Gastrocnemius medialis (tissue), 4 donors: ENCODE measurements around the gene ZYG11B.

Experiments used
- POLR2A ChIP-seq, 2 donors: fragments of 450-650 bp; IDR thresholded peaks; one replicate each; pipeline ENCODE4 v1.6.1; 2017; ENCODE audit warnings: antibody characterized with exemption in 2 of 2, mild to moderate bottlenecking in 2 of 2, moderate library complexity in 2 of 2
- TF ChIP-seq, protein P1 (sequence below), 5 experiments: fragments of 450-650 bp in 3 of 5; fragments of 200-600 bp in 2 of 5; sonication (generic) in 2 of 5; IDR thresholded peaks in 4 of 5; conservative IDR thresholded peaks in 1 of 5; 1 replicate in 4 of 5; 2 replicates in 1 of 5; pipeline ENCODE4 v1.5.1; 2016 to 2019; ENCODE audit warnings: antibody characterized with exemption in 5 of 5, mild to moderate bottlenecking in 3 of 5, moderate library complexity in 3 of 5

DNA sequence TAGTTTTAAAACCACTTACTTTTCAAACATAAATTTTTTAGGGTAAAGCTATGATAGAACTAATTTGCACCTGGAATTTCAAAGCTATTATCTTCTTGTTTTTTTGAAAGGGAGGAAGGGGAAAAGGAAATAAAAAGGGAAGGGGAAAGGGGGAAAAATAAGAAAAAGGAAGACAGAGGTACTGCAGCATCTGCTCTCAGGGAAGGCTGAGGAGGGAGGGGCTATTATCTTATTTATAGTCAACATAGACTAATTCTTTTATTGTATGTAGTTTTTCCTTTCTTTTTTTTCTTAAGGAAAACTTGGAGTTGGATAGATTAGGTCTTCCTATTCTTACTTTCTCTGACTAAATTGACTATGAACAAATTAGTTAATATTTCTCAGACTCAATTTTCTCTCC is 74.8 kb downstream of the ZYG11B start:
- TF ChIP-seq, protein P1, sequence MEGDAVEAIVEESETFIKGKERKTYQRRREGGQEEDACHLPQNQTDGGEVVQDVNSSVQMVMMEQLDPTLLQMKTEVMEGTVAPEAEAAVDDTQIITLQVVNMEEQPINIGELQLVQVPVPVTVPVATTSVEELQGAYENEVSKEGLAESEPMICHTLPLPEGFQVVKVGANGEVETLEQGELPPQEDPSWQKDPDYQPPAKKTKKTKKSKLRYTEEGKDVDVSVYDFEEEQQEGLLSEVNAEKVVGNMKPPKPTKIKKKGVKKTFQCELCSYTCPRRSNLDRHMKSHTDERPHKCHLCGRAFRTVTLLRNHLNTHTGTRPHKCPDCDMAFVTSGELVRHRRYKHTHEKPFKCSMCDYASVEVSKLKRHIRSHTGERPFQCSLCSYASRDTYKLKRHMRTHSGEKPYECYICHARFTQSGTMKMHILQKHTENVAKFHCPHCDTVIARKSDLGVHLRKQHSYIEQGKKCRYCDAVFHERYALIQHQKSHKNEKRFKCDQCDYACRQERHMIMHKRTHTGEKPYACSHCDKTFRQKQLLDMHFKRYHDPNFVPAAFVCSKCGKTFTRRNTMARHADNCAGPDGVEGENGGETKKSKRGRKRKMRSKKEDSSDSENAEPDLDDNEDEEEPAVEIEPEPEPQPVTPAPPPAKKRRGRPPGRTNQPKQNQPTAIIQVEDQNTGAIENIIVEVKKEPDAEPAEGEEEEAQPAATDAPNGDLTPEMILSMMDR (IDR thresholded peaks at IDR 0.05 in 4 of 5, conservative IDR thresholded peaks at IDR 0.05 in 1 of 5): no peak
- no peak for TF ChIP-seq POLR2A (IDR thresholded peaks at IDR 0.05)
